ENCODE results near the gene SYNGR2. TPM values are rescaled to one million over a fixed set of nuclear protein-coding genes. Genes with fewer than 3 reads are reported as not detected.
A peak's percentile ranks its signal among the peaks of the same experiment; 100 is the strongest.

Gene SYNGR2
- total and polyA plus RNA-seq, 9 of the 15 experiments (the other 6 are each of a cell fraction or from before 2014, with no cell fraction given), result 1.4 to 173 (median 87.8) TPM

DNA sequence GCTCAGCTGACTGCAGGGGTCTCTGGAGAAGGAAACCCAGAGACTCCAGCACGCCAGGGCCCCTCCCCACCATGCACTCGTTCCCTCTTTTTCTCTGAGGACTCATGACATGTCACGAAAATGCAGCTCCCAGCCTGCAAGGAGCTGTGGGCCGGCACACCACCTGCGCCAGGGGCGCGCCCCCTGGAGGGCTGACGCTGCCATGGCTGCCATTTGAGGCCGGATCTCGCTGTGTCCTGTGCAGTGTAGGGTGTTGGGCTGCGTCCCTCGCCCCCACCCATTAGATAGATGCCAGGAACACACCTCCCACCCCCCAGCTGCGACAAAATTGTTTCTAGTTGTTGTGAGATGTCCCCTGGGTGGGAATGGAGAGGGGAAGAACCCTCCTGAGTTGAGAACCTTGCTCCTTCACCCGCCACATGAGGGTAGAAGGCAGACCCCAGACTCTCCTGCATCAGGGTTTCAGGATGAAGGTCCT is 8.2 kb downstream of the SYNGR2 start (continued):
- TF ChIP-seq IRF2 (CRISPR knock-in tag; IDR thresholded peaks at IDR 0.05) (no peak), ZNF121 (CRISPR knock-in tag; conservative IDR thresholded peaks at IDR 0.05) (no peak), ZNF384 (IDR thresholded peaks at IDR 0.05; ENCODE audit: low read depth, low read length) (no peak), PRMT5 (CRISPR knock-in tag; IDR thresholded peaks at IDR 0.05) (no peak), PRPF4 (IDR thresholded peaks at IDR 0.05; ENCODE audit: insufficient read depth, low read depth, low read length, poor library complexity, severe bottlenecking) (no peak), MTA3 (IDR thresholded peaks at IDR 0.05; ENCODE audit: borderline replicate concordance) (no peak), ZNF589 (CRISPR knock-in tag; IDR thresholded peaks at IDR 0.05; ENCODE audit: low read depth) (no peak), DDX20 (tag; IDR thresholded peaks at IDR 0.05; ENCODE audit: low read depth) (no peak), BDP1 (IDR thresholded peaks at IDR 0.05; ENCODE audit: insufficient read depth, insufficient read length) (no peak), HIVEP1 (CRISPR knock-in tag; IDR thresholded peaks at IDR 0.05) (no peak), GABPB2 (CRISPR knock-in tag; conservative IDR thresholded peaks at IDR 0.05) (no peak), TBP (optimal IDR thresholded peaks at IDR 0.05; ENCODE audit: low read depth, low read length) (no peak), ATF1 (CRISPR knock-in tag; IDR thresholded peaks at IDR 0.05) (no peak), ATF1 (tag; IDR thresholded peaks at IDR 0.05) (peak; percentile 32; the same call in 1 of the 2 replicates), TAF9B (IDR thresholded peaks at IDR 0.05; ENCODE audit: partially characterized antibody) (no peak), ZNF165 (CRISPR knock-in tag; IDR thresholded peaks at IDR 0.05; ENCODE audit: borderline replicate concordance) (no peak), JUND (IDR thresholded peaks at IDR 0.05; ENCODE audit: borderline replicate concordance, low read depth, low read length) (peak; percentile 51), JUND (tag; IDR thresholded peaks at IDR 0.05; ENCODE audit: borderline replicate concordance, low read depth, low read length) (no peak)
- TF ChIP-seq, protein P1, sequence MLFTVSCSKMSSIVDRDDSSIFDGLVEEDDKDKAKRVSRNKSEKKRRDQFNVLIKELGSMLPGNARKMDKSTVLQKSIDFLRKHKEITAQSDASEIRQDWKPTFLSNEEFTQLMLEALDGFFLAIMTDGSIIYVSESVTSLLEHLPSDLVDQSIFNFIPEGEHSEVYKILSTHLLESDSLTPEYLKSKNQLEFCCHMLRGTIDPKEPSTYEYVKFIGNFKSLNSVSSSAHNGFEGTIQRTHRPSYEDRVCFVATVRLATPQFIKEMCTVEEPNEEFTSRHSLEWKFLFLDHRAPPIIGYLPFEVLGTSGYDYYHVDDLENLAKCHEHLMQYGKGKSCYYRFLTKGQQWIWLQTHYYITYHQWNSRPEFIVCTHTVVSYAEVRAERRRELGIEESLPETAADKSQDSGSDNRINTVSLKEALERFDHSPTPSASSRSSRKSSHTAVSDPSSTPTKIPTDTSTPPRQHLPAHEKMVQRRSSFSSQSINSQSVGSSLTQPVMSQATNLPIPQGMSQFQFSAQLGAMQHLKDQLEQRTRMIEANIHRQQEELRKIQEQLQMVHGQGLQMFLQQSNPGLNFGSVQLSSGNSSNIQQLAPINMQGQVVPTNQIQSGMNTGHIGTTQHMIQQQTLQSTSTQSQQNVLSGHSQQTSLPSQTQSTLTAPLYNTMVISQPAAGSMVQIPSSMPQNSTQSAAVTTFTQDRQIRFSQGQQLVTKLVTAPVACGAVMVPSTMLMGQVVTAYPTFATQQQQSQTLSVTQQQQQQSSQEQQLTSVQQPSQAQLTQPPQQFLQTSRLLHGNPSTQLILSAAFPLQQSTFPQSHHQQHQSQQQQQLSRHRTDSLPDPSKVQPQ (CRISPR knock-in tag; IDR thresholded peaks at IDR 0.05; ENCODE audit: borderline replicate concordance), result no peak
- TF ChIP-seq, protein P2, sequence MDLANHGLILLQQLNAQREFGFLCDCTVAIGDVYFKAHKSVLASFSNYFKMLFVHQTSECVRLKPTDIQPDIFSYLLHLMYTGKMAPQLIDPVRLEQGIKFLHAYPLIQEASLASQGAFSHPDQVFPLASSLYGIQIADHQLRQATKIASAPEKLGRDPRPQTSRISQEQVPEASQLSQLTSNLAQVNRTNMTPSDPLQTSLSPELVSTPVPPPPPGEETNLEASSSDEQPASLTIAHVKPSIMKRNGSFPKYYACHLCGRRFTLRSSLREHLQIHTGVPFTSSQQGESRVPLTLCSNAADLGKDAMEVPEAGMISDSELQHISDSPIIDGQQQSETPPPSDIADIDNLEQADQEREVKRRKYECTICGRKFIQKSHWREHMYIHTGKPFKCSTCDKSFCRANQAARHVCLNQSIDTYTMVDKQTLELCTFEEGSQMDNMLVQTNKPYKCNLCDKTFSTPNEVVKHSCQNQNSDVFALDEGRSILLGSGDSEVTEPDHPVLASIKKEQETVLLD (IDR thresholded peaks at IDR 0.05), result no peak; the same call in 1 of the 2 replicates
- TF ChIP-seq, protein P3, sequence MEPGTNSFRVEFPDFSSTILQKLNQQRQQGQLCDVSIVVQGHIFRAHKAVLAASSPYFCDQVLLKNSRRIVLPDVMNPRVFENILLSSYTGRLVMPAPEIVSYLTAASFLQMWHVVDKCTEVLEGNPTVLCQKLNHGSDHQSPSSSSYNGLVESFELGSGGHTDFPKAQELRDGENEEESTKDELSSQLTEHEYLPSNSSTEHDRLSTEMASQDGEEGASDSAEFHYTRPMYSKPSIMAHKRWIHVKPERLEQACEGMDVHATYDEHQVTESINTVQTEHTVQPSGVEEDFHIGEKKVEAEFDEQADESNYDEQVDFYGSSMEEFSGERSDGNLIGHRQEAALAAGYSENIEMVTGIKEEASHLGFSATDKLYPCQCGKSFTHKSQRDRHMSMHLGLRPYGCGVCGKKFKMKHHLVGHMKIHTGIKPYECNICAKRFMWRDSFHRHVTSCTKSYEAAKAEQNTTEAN (CRISPR knock-in tag; IDR thresholded peaks at IDR 0.05), result no peak
- TF ChIP-seq, protein P4, sequence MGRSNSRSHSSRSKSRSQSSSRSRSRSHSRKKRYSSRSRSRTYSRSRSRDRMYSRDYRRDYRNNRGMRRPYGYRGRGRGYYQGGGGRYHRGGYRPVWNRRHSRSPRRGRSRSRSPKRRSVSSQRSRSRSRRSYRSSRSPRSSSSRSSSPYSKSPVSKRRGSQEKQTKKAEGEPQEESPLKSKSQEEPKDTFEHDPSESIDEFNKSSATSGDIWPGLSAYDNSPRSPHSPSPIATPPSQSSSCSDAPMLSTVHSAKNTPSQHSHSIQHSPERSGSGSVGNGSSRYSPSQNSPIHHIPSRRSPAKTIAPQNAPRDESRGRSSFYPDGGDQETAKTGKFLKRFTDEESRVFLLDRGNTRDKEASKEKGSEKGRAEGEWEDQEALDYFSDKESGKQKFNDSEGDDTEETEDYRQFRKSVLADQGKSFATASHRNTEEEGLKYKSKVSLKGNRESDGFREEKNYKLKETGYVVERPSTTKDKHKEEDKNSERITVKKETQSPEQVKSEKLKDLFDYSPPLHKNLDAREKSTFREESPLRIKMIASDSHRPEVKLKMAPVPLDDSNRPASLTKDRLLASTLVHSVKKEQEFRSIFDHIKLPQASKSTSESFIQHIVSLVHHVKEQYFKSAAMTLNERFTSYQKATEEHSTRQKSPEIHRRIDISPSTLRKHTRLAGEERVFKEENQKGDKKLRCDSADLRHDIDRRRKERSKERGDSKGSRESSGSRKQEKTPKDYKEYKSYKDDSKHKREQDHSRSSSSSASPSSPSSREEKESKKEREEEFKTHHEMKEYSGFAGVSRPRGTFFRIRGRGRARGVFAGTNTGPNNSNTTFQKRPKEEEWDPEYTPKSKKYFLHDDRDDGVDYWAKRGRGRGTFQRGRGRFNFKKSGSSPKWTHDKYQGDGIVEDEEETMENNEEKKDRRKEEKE (IDR thresholded peaks at IDR 0.05; ENCODE audit: borderline replicate concordance in 1 of 2, control insufficient read depth in 1 of 2, low read depth in 2 of 2, low read length in 1 of 2), result no peak

Data from K562 (cell line).